C4-2B (cell line): ENCODE measurements around the gene AKT1S1.

ENCODE experiments used
- H3K27ac ChIP-seq: fragments of 450-650 bp; 2 replicates; pipeline ENCODE4 v1.5.1; 2017
- CTCF ChIP-seq: fragments of 450-650 bp; conservative IDR thresholded peaks from 2 replicates; pipeline ENCODE4 v1.5.1; 2017; ENCODE audit warnings: mild to moderate bottlenecking
- ZFX ChIP-seq: fragments of 450-650 bp; IDR thresholded peaks from 2 replicates; pipeline ENCODE4 v1.6.1; 2017

Gene AKT1S1

GRCh38 chr19:49874503-49875157, 2.5 kb downstream of the AKT1S1 start:
- TF ChIP-seq CTCF, result no peak
- TF ChIP-seq ZFX, result no peak
- H3K27ac ChIP-seq, result peak overlapping the region; percentile 99; the same call in 1 of the 2 replicates

- TF ChIP-seq CTCF (no peak), ZFX (no peak)
- H3K27ac ChIP-seq, result no peak overlapping the region
Observed at GRCh38 chr19:49873834-49874233, 3.3 kb downstream of the AKT1S1 start.

- TF ChIP-seq ZFX (no peak), CTCF (no peak)
- no peak overlapping the region for H3K27ac ChIP-seq
Observed at GRCh38 chr19:49873129-49873521, 4.0 kb downstream of the AKT1S1 start.

- no peak overlapping the region for H3K27ac ChIP-seq
- TF ChIP-seq ZFX (no peak), CTCF (no peak)
Observed at GRCh38 chr19:49872245-49873128, 4.7 kb downstream of the AKT1S1 start.

- H3K27ac ChIP-seq, result no peak overlapping the region; the same call in 1 of the 2 replicates
- TF ChIP-seq ZFX (no peak), CTCF (no peak)
Observed at GRCh38 chr19:49871349-49871985, 5.7 kb downstream of the AKT1S1 start.

GRCh38 chr19:49870309-49870901, 6.8 kb downstream of the AKT1S1 start:
- no peak for TF ChIP-seq CTCF
- TF ChIP-seq ZFX, result no peak
- peak overlapping the region; percentile 96 for H3K27ac ChIP-seq
